ENCODE data around the gene DECR2. TPM values are rescaled to one million over a fixed set of nuclear protein-coding genes. Genes with fewer than 3 reads are reported as not detected.

Gene DECR2
- total RNA-seq, 1 donor from 2014 or later, result 21.5 TPM

DNA sequence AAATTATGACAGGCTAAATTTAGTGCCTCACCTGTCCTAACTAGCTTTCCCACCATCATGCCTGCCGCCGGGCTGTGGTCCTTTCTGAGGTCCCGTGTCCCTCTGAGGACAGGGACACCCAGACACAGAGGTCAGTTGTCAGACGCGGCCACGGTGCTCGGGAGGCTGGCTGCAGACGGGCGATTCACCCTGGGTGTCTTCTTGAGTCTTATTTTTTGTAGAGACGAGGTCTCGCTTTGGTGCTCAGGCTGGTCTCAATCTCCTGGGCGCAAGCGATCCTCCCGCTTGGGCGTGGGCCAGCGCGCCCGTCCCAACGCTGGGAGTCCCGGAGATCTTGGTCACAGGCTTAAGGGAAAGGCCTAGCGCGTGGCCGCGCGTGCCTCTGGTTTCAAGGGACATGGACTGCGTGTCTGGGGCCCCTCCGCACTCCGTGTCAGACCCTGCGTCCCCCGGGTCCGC, 23.0 kb downstream of the DECR2 start:
- H3K27ac Mint-ChIP-seq, result peak overlapping the region; percentile 23
- no peak for DNase-seq (ENCODE audit: extremely low spot score, unreplicated experiment)
- peaks cover 21% of the 10 kb centered on the region for H3K4me1 Mint-ChIP-seq (ENCODE audit: unreplicated experiment)
- peaks cover 19% of the 10 kb centered on the region for H3K27me3 Mint-ChIP-seq
- peaks cover 5% of the 10 kb centered on the region for H3K36me3 Mint-ChIP-seq
- no peak for TF ChIP-seq CTCF (conservative IDR thresholded peaks at IDR 0.05)
- H3K4me3 Mint-ChIP-seq, result peak overlapping the region; percentile 82
- H3K9me3 Mint-ChIP-seq, result no peaks in the 10 kb centered on the region

DNA sequence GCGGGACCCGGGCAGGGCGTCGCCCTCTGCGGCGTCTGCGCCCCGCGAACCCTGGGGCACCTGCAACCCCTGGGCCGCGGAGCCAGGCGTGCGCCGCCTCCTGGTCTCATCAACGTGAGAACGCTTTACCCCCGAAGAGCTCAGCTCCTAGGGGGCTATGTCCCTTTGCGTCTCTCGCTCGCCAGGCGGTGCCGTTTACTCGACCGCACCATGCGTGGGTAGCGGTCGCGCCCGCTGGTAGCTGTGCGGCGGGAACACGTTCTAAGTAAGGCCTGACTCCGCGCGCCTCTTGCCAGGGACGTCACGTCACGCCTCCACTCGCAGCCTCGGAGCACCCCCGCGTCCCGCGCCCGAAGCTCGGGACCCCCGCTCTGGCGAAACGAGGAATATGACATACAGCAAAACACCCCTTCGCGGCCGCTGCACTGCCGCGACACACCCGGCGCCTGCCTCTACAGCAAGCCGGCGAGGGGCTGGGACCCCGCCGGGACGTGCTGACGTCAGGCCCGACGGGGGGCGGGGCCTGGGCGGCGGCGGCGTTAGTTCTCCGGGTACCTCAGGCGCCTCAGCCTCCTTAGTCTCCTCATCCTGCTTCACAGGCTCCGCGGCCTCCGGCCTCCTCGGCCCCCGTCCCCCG, 23.5 kb downstream of the DECR2 start, which contains the start of gene RAB11FIP3:
Gene RAB11FIP3 (plus strand): TSS at position 568 of the 637 bp plus-strand sequence. CDS start 358 bp downstream, outside the sequence.
- TF ChIP-seq CTCF (conservative IDR thresholded peaks at IDR 0.05), result peak; percentile 46
- peaks cover 5% of the 10 kb centered on the region for H3K36me3 Mint-ChIP-seq
- DNase-seq (ENCODE audit: extremely low spot score, unreplicated experiment), result peak; percentile 86
- peak within 1 kb of the TSS; percentile 88 for H3K4me3 Mint-ChIP-seq
- peaks cover 25% of the 10 kb centered on the region for H3K4me1 Mint-ChIP-seq (ENCODE audit: unreplicated experiment)
- peak within 1 kb of the TSS; percentile 87 for H3K27ac Mint-ChIP-seq
- no peaks in the 10 kb centered on the region for H3K9me3 Mint-ChIP-seq
- peaks cover 19% of the 10 kb centered on the region for H3K27me3 Mint-ChIP-seq

DNA sequence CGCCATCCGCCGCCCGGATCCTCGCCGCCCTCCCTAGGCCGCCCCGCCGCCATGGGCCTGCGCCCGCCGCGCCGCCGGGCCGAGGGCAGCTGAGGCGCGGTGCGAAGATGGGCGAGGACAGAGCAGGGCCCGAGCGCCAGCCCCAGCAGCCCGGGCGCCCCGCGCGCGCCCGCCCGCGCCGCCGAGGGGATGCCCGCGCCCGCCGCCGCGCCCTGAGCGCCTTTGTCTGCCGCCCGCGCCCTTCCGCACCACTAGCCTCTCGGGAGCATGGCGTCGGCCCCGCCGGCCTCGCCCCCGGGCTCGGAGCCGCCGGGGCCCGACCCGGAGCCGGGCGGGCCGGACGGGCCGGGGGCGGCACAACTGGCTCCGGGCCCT, 24.0 kb downstream of the DECR2 start:
- Mint-ChIP-seq H3K27me3 (peaks cover 18% of the 10 kb centered on the region), H3K36me3 (peaks cover 6% of the 10 kb centered on the region)
- DNase-seq (ENCODE audit: extremely low spot score, unreplicated experiment), result no peak

DNA sequence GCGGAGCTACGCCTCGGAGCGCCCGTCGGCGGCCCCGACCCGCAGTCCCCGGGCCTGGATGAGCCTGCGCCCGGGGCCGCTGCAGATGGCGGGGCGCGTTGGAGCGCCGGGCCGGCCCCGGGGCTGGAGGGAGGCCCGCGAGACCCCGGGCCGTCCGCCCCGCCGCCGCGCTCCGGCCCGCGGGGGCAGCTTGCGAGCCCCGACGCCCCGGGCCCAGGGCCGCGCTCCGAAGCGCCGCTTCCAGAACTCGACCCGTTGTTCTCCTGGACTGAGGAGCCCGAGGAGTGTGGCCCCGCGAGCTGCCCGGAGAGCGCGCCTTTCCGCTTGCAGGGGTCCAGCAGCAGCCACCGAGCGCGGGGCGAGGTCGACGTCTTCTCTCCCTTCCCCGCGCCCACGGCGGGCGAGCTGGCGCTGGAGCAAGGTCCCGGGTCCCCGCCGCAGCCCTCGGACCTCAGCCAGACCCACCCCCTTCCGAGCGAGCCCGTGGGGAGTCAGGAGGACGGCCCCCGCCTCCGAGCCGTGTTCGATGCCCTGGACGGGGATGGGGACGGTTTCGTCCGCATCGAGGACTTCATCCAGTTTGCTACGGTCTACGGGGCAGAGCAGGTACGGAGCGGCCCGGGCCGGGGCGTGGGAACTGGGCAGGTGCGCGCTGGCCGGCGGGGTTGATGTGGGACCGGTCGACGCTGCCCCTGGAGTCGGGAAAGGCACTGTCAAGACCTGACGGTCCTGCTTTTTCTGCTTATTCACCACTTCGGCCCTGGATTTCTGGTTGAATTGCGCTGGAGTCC, 24.6 kb downstream of the DECR2 start:
- H3K36me3 Mint-ChIP-seq, result peaks cover 9% of the 10 kb centered on the region
- peaks cover 14% of the 10 kb centered on the region for H3K27me3 Mint-ChIP-seq
- no peak for DNase-seq (ENCODE audit: extremely low spot score, unreplicated experiment)
- no peaks in the 10 kb centered on the region for H3K9me3 Mint-ChIP-seq
- peak overlapping the region; percentile 87 for H3K27ac Mint-ChIP-seq
- no peak for TF ChIP-seq CTCF (conservative IDR thresholded peaks at IDR 0.05)
- H3K4me3 Mint-ChIP-seq, result peak overlapping the region; percentile 88
- H3K4me1 Mint-ChIP-seq (ENCODE audit: unreplicated experiment), result peaks cover 29% of the 10 kb centered on the region

More for the DNA sequence above, 24.0 kb downstream of the DECR2 start:
- TF ChIP-seq CTCF (conservative IDR thresholded peaks at IDR 0.05), result no peak
- peaks cover 25% of the 10 kb centered on the region for H3K4me1 Mint-ChIP-seq (ENCODE audit: unreplicated experiment)
- H3K4me3 Mint-ChIP-seq, result peak overlapping the region; percentile 87
- no peak overlapping the region for H3K27ac Mint-ChIP-seq
- no peaks in the 10 kb centered on the region for H3K9me3 Mint-ChIP-seq

- H3K36me3 Mint-ChIP-seq, result peaks cover 9% of the 10 kb centered on the region
- peak overlapping the region; percentile 88 for H3K4me3 Mint-ChIP-seq
- no peak for DNase-seq (ENCODE audit: extremely low spot score, unreplicated experiment)
- H3K4me1 Mint-ChIP-seq (ENCODE audit: unreplicated experiment), result peaks cover 29% of the 10 kb centered on the region
- H3K27ac Mint-ChIP-seq, result peak overlapping the region; percentile 87
- TF ChIP-seq CTCF (conservative IDR thresholded peaks at IDR 0.05), result no peak
- H3K27me3 Mint-ChIP-seq, result peaks cover 14% of the 10 kb centered on the region
- no peaks in the 10 kb centered on the region for H3K9me3 Mint-ChIP-seq
These were observed 25.2 kb downstream of the DECR2 start for GRCh38 chr16:426906-427249.
